Subcutaneous adipose tissue (tissue), 4 donors: ENCODE measurements around the gene SRSF8. TPM values are rescaled to one million over a fixed set of nuclear protein-coding genes. Genes with fewer than 3 reads are reported as not detected.

ENCODE experiments used
- total RNA-seq, 4 donors: library from RNA; depleted of rRNA; stranded (reverse); fragments of >200 nt; gene quantifications; one replicate each; pipeline ENCODE4 v1.1.0, GENCODE V29; 2016
- TF ChIP-seq, protein P1 (sequence below): fragments of 450-650 bp; IDR thresholded peaks from one replicate; pipeline ENCODE4 v1.5.1; 2016; ENCODE audit warnings: low read depth, mild to moderate bottlenecking, control low read depth, antibody characterized with exemption, moderate library complexity

The SRSF8 gene
- total RNA-seq, 4 donors from 2014 or later: 25.8 to 33.7 (median 28.3) TPM

DNA sequence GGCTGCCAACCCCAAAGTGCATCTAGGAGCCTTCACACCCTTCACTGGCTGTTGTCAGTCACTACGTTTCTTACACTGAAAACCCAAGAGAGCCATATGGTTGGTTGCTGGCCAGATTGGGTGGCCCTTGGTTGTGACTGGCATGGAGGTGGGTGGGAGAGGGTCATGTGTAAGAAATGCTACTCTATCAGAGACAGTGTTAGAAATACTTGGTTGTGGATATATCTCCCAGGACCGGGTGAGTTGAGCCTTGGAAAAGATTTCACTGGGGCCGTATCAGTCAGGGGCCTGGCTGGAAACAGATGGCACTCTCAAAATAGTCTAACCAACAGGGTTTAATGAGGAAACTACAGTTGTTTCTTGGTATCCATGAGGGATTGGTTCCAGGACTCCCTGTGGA lies 38.1 kb downstream of the SRSF8 start:
- TF ChIP-seq, protein P1, sequence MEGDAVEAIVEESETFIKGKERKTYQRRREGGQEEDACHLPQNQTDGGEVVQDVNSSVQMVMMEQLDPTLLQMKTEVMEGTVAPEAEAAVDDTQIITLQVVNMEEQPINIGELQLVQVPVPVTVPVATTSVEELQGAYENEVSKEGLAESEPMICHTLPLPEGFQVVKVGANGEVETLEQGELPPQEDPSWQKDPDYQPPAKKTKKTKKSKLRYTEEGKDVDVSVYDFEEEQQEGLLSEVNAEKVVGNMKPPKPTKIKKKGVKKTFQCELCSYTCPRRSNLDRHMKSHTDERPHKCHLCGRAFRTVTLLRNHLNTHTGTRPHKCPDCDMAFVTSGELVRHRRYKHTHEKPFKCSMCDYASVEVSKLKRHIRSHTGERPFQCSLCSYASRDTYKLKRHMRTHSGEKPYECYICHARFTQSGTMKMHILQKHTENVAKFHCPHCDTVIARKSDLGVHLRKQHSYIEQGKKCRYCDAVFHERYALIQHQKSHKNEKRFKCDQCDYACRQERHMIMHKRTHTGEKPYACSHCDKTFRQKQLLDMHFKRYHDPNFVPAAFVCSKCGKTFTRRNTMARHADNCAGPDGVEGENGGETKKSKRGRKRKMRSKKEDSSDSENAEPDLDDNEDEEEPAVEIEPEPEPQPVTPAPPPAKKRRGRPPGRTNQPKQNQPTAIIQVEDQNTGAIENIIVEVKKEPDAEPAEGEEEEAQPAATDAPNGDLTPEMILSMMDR: no peak

DNA sequence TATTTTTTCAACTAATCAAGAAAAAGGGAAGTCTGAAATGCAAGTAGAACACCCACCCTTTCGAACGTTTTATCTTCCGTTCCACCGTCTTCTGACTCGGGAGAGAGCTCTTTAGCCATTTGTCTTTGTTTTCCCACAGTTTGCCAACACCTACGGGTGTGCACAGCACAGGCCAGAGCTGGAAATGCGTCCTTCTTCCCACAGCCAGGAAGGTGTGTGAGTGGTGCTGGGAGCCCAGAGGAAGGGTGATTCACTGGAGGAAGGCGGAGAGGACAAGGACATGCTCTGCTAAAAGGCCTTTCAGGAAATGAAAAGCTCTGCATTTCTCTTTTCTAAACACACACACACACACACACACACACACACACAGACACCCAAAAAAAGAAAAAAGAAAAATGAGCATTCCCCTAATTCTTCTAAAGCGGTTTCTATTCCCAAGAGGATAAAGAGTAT lies 41.5 kb downstream of the SRSF8 start:
- TF ChIP-seq, protein P1: no peak

DNA sequence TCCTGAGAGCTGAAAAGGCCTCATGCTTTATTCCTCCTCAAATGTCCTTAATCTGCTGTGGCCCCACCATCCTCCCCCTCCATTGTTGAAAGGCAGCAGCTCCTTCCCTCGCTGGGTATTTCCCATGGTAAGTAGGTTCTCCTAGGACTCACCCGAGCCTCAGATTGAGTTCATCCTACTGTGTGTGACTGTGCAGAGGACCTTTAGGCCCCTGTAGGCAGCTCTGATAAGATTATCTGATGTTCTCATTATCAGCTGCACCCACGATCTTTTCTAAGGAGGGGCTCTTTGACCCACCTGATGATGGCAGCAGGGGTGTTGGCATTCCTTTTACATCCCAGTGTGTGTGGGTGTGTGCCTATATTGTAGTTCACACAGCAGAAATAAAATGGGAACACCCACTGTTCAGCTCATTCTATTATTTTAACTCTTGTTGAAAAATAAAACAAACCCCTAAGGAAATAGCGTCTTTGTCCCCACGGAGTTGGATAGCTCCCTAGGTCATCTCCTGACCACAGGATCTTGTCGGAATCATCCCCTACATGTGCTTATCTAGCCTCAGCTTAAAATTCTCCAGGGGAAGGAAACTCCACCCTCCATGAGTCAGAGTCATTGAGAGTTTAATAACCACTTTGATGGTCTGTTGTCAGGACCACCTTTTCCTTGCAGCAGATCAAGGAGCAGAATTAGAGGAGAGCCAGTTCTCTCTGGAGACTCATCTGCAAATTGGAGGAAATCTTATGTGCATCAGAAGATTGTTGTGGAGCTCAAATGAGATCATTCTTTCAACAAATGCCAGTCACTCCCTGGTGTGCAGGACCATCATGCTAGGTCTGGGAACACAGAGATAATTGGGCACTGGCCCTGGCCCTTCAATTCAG lies 42.2 kb downstream of the SRSF8 start:
- TF ChIP-seq, protein P1: no peak

DNA sequence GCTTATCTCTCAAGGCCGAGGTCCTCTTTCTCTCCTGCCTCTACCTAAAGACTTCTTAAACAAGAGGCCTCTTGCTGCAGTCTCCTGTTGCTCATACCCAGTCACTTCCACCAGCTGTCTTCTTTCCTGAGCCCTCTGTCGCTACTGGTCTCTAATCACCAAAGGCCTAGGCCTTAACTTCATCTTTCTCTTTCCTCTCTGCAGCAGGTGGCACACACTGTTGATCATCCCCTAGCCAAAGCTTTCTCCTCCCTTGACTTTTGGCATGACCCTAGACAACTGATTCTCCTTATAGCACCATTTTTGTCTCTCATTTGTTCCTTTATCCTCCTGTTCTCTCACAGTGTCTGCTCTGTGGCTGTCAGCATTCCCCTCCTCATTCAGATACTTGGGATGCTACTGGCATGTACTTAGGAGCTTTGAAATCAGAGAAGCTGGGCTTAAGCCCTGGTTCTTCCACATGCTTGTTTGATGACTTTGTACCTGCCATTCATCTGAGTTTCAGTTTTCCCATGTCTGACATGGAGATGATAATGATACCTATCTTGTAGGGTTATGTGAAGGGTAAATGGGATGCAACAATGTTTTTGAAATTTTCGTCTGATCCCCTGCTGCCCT lies 45.3 kb downstream of the SRSF8 start:
- TF ChIP-seq, protein P1: no peak

DNA sequence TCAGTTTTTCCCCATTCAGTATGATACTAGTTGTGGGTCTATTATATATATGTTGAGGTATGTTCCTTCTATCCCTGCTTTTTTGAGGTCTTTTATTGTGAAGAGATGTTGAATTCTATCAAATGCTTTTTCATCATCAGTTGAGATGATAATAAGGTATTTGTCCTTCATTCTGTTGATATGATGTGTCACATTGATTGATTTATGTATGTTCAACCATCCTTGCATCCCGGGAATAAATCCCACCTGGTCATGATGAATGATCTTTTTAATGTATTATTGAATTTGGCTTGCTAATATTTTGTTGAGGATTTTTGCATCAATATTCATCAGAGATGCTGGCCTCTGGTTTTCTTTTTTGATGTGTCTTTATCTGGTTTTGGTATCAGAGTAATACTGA lies 48.9 kb downstream of the SRSF8 start:
- TF ChIP-seq, protein P1: no peak

DNA sequence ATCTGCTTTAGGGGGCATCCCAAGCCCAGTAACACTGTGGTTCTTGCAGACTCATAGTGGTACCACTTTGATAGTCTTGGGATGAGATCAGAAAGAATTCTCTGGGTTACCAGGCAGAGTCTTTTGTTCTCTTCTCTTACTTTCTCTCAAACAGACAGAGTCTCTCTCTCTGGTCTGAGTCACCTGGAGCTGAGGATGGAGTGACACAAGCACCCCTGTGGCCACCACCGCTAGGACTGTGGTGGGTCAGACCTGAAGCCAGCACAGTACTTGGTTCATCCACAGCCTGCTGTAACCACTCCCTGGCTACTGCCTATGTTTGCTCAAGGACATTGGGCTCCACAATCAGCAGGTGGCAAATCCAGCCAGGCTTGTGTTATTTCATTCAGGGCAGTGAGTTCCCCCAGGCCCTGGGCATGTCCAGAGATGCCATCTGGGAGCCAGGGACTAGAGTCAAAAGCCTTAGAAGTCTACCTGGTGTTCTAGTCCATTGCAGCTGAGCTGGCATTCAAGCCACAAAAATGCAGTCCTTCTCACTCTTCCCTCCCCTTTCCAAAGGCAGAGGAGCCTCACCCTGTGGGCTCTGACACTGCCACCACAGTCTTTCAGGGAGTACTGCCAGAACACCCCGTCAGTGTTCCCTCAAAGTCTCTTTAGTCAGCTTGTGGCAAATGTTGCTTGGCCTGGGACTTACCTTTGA lies 52.8 kb downstream of the SRSF8 start:
- TF ChIP-seq, protein P1: no peak

Other genes starting within 250 kb of the SRSF8 start
- gene CWC15, start 93.4 kb upstream of the SRSF8 start, total RNA-seq: 10 to 100 TPM; 47.1 to 58.7 (median 53.4) TPM
- under 1 TPM; 0.16 to 0.88 (median 0.46) TPM for gene KDM4D, start 93.2 kb upstream of the SRSF8 start, total RNA-seq
- not detected for gene KDM4E, start 41.7 kb upstream of the SRSF8 start, total RNA-seq
- not detected for gene KDM4F, start 17.5 kb upstream of the SRSF8 start, total RNA-seq
- gene ENDOD1, start 22.9 kb downstream of the SRSF8 start, total RNA-seq: 10 to 100 TPM; 22.8 to 33.7 (median 26.3) TPM
- gene SESN3, start 164.3 kb downstream of the SRSF8 start, total RNA-seq: 10 to 100 TPM; 15.4 to 54.6 (median 32.0) TPM